Neuron (in vitro differentiated cells): Measurements from ENCODE around the gene P4HB.

Experiments
- H2AFZ ChIP-seq: one replicate; pipeline ENCODE4 v1.6.1; 2013; ENCODE audit warnings: low read depth, mild to moderate bottlenecking, inconsistent platforms, low read length, moderate library complexity
- H3K27me3 ChIP-seq: one replicate; pipeline ENCODE4 v1.6.1; 2013; ENCODE audit warnings: low read length; ENCODE audit not compliant: insufficient read depth
- H3K36me3 ChIP-seq: one replicate; pipeline ENCODE4 v1.6.1; 2013; ENCODE audit warnings: low read length; ENCODE audit not compliant: insufficient read depth
- H3K4me1 ChIP-seq: one replicate; pipeline ENCODE4 v1.6.1; 2013; ENCODE audit warnings: low read length; ENCODE audit not compliant: insufficient read depth
- H3K4me3 ChIP-seq: 2 replicates; pipeline ENCODE4 v1.5.1; 2013; ENCODE audit warnings: mild to moderate bottlenecking, low read length, moderate library complexity
- H3K9me3 ChIP-seq: one replicate; pipeline ENCODE4 v1.6.1; 2013; ENCODE audit warnings: low read length

P4HB gene

DNA sequence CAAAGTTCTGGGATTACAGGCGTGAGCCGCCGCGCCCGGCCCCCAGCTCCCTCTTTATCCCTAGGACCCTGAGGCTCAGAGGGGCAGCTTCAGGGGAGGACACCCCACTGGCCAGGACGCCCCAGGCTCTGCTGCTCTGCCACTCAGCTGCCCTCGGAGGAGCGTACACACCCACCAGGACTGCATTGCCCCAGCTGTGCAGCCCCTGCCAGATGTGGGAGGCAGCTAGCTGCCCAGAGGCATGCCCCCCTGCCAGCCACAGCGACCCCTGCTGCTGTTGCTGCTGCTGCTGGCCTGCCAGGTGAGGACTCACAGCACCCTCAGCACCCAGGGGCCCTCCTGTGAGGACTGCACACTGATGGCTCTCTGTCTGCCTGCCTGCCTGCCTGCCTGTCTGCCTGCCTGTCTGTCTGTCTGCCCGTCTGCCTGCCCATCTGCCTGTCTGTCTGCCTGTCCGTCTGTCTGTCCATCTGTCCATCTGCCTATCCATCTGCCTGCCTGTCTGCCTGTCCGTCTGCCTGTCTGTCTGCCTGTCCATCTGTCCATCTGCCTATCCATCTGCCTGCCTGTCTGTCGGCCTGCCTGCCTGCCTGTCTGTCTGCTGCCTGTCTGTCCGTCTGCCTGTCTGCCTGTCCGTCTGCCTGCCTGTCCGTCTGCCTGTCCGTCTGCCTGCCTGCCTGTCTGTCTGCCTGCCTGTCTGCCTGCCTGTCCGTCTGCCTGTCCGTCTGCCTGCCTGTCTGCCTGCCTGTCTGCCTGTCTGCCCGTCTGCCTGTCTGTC is 51.4 kb downstream of the P4HB start:
- H3K36me3 ChIP-seq = no peaks in the 10 kb centered on the region
- no peaks in the 10 kb centered on the region for H3K9me3 ChIP-seq
- H3K27me3 ChIP-seq = peaks cover 79% of the 10 kb centered on the region
- H2AFZ ChIP-seq = no peak overlapping the region
- no peak overlapping the region for H3K4me3 ChIP-seq
- H3K4me1 ChIP-seq = peaks cover 3% of the 10 kb centered on the region

DNA sequence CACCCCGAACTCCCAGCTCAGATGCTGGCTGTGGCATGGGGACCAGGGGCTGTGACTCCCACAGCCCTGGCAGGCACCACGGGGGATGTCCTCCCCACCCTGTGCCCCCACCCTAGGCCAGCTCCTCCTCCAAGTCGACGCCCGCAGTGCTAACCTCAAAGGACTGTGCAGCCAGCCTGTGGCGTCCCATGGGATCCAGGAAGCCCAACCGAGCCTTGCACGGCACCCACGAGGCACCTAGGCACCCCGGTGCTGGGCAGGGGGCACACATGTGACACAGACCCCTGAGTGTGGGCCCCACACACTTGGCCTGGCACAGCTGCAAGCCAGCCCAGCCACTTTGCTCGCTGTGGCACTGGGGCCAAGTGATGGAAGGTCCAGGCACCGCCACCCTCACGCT is 52.5 kb downstream of the P4HB start:
- Histone ChIP-seq H2AFZ (no peak overlapping the region), H3K36me3 (no peaks in the 10 kb centered on the region), H3K4me1 (peaks cover 3% of the 10 kb centered on the region), H3K27me3 (peaks cover 78% of the 10 kb centered on the region), H3K4me3 (no peak overlapping the region), H3K9me3 (no peaks in the 10 kb centered on the region)

DNA sequence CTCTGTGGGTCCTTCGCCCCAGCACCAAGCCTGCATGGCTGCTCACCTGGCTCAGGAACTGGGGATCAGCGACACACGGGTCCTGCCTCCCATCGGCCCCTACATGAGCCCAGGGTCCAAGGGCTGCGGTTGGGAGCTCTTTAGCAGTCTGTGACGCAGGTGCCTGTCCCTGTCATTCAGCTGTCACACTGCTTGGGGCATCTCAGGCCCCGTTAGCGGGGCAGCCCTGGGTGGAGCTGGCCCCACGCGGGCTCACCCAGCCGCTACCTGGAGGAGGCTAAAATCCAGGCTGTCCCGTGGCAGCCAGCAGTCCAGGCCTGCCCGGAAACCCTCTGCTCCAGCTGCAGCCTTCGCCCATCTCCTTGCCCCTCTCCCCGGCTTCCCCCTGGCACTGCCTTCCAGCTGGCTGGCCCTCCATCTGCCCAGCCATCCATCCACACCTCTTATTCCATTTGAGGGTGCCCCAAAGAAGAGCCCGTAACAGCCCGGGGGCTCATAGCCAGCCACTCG is 53.1 kb downstream of the P4HB start:
- peaks cover 3% of the 10 kb centered on the region for H3K4me1 ChIP-seq
- H3K36me3 ChIP-seq = no peaks in the 10 kb centered on the region
- peaks cover 78% of the 10 kb centered on the region for H3K27me3 ChIP-seq
- no peak overlapping the region for H2AFZ ChIP-seq
- H3K4me3 ChIP-seq = no peak overlapping the region
- no peaks in the 10 kb centered on the region for H3K9me3 ChIP-seq

DNA sequence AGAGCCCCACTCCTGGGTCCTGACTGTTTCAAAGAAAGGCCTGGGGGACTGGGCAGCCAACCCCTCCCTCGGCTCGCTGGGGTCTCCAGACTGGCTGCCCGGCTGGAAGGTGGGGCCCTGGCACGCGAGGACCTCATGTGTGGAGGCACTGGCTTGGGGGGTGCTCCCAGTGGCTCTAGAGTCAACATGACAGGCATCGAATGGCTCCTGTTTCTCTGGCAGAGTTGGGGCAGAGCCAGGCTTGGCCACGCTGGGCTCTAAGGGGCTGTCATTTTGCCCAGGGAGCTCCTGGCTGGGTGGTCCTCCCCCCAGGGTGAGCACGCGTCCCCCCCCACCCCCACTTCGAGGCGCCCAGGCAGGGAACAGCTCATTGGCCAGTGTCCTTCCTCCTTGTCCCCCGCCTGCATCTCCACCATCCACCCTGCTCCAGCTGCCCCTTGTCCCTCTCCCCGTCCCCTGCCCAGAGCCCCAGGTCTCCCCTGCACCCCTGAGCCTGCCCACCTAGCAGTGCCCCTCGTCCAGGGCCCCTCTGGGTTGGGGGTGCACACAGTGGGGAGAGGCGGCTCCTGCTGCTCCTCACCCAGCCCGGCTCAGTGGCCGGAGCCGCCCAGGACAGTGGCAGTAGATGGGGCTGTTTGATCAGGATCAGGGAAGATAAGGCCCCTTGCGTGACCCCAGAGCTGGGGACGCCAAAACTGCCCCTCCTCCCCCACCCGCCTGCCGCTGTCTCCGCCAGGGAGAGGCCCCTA is 53.7 kb downstream of the P4HB start:
- Histone ChIP-seq H3K9me3 (peaks cover 2% of the 10 kb centered on the region), H3K36me3 (no peaks in the 10 kb centered on the region), H3K27me3 (peaks cover 81% of the 10 kb centered on the region), H3K4me3 (no peak overlapping the region), H2AFZ (no peak overlapping the region), H3K4me1 (peaks cover 3% of the 10 kb centered on the region)

DNA sequence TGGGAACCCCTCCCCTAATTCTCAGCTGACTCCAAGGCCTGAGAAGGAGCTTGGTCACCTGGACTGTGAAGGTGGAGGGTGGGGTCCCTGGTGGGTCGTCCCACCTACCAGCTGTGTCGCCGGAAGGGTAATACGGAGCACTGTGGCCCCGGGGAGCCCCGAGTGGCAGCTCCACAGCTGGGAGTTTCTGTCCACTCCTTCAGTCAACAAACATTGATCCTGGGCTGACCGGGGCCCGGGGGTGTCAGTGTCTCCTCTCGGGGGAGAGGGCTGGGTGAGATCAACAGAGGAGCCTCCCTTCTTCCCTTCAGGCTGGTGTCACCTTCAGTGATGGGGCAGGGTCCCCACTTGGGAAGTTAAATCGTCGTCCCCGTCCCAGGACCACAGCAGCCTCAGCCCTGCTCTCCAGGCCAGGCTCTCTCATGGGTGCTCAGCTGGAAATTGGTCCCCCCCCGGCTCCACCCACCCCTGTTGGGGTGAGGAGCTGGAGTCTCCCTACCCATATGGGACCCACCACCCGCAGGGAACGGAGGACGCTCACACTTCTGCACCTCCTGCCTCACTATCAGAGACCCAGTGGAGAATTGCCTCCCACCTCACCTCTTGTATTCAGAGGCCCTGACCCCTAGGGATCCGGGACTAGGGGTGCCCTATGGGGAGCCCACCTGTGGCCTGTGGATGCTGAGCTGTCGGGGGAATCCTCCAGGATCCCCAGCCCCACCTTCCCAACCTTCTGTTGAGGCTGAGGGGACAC is 54.5 kb downstream of the P4HB start:
- H3K36me3 ChIP-seq = no peaks in the 10 kb centered on the region
- no peak overlapping the region for H2AFZ ChIP-seq
- H3K4me1 ChIP-seq = peaks cover 3% of the 10 kb centered on the region
- H3K9me3 ChIP-seq = peaks cover 8% of the 10 kb centered on the region
- H3K4me3 ChIP-seq = no peak overlapping the region
- peaks cover 84% of the 10 kb centered on the region for H3K27me3 ChIP-seq

DNA sequence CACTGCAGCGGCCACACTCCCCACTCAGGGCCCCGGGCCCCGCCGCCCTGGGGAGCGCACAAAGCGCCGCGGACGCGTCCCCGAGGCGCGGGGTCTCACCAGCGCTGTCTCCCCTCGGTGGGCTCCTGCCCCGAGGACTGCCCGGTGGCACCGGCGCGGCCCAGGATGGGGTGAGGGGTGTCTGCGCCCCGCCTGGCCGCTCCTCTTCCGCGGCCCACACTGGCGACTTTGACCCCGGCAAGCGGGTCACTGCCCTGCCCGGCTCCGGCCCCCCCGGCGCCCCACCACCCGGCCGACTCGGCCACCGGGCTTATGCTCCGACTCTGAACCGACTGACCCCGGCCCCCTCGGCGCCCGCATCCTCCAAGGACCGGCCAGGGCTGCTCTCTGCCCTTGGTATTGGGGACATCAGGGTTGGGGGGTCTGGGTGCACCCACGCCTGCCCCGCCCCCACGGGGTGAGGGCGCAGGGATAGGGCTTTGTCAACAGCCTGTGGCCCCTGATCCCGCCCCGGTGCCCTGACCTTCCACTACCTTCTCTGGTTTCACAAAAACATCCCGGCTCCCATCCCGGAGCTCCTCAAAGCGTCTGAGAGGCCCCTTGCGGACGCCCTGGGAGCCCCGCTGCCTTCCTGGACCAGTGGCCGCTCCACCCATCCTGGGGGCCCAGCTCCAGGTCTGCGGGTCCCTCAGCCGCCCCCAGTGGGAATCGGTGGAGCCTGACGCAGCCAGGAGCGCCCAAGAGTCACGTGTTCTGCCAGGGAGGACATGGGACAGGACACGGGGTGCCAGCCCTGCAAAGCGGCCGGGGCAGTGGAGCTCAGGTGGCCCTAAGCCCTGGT is 55.6 kb downstream of the P4HB start:
- H3K4me1 ChIP-seq = peaks cover 3% of the 10 kb centered on the region
- H3K4me3 ChIP-seq = no peak overlapping the region
- H3K36me3 ChIP-seq = no peaks in the 10 kb centered on the region
- H3K27me3 ChIP-seq = peaks cover 80% of the 10 kb centered on the region
- no peak overlapping the region for H2AFZ ChIP-seq
- peaks cover 9% of the 10 kb centered on the region for H3K9me3 ChIP-seq

DNA sequence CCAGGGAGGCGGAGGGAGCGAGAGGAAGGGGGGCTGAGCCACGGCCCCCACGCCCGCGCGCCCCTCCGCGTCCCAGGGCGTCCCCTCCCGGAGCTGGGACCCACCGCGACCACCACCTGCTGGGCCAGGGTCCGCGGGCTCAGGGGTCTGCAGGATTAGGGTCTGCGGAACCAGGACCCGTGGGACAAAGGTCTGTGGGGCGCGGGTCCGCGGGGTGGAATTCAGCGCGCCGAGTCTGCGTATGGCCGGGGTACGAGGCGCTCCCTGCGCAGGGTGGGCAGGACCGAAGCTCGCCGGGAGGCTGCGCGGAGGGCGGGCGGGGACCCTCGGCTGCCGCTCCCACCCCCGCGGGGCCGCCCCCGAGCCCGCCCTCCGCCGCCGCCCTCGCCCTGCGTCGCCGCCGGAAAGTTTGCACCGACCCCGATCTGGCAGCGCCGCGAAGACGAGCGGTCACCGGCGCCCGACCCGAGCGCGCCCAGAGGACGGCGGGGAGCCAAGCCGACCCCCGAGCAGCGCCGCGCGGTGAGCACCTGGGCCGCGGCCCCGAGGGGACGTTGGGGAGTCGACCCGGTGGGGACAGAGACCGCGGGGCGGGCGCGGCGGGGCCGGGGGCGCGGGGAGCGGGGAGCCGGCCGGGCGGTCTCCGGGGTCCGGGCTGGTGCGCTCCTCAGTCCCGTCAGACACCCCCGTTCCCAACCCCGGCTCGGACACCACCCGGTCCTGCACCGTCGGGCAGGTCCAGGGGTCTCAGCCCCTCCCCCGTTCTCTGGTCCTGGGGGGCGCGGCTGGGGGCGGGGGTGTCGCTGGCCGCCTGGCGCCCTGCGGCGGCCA is 56.4 kb downstream of the P4HB start, which contains the start of gene GCGR:
TSS of gene GCGR (plus strand) at position 423 of the 831 bp plus-strand sequence. CDS start 4,869 bp downstream, outside the sequence.
- Histone ChIP-seq H3K36me3 (no peaks in the 10 kb centered on the region), H3K9me3 (peaks cover 9% of the 10 kb centered on the region), H3K4me1 (peaks cover 3% of the 10 kb centered on the region), H2AFZ (no peak within 1 kb of the TSS), H3K27me3 (peaks cover 72% of the 10 kb centered on the region), H3K4me3 (no peak within 1 kb of the TSS)

DNA sequence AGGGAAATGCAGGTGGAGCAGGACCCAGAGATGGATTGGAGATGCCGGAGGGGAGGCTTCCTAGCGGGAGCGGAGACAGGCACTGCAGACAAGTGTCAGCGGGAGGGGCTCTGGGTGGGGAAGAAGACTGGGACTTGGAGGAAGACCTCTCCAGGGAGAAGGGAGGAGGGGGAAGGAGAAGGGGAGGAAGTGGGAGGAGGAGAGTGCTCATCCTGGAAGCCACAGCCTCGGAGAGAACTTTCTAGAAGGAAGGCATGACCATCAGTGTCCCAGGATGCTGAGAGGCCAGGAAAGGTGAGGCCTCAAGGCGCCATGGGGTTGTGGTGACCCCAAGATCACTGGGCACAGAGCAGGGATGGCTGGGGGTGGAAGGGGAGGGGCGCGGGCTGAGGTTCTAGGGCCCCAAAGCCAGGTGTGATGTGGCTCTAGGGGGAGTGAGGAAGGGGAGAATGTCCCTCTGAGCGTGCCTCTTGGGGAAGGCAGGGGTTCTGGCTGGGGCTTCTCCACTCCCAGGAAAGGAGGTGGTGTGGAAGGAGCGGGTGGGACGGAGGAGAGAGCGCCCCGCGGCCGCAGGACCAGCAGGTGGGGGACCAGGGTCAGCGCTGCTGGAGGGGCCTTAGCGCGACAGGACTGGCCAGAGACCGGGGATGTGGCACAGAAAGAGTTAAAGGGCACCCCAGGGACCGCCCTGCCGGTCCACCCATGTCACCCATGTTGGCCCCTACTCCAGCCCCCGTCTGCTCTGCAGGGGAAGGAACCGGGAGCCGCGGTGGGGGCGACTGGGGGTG is 57.3 kb downstream of the P4HB start:
- Histone ChIP-seq H2AFZ (no peak overlapping the region), H3K9me3 (peaks cover 9% of the 10 kb centered on the region), H3K36me3 (no peaks in the 10 kb centered on the region), H3K4me1 (peaks cover 3% of the 10 kb centered on the region), H3K4me3 (no peak overlapping the region), H3K27me3 (peaks cover 65% of the 10 kb centered on the region)

DNA sequence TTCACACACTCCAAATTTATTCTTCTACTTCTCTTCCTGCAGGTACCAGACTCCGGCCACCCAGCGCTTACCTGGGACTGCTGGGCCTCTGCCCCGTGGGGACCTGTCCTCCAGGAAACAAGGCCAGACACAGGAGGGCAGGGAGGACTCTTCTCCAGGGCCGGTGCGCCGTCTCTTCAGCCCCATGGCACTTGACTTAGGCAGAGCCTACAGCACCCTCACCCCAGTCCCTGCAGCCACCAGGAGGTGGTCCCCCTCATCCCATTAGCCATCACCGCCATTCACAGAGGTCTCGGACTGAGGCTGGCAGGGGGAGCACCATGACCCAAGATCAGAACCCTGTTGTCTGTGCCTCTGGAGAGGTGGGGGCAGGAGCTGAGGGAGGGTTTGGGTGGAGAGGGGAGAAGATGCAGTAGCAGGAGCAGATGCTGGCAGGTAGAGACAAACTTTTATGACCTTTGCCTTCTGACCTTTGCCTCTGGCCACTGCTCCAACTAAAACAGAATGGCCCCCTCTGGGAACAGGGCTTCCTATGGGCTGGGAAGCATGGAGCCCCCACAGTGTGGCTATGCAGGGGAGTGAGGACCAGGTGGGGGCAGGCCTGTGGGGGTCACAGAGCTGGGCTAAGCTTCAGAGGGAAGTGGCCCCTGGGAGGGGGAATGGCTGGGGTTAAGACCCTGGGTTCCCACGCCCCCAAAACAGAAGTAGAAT is 58.1 kb downstream of the P4HB start:
- H3K36me3 ChIP-seq = no peaks in the 10 kb centered on the region
- peaks cover 9% of the 10 kb centered on the region for H3K9me3 ChIP-seq
- peaks cover 3% of the 10 kb centered on the region for H3K4me1 ChIP-seq
- H3K4me3 ChIP-seq = no peak overlapping the region
- peaks cover 57% of the 10 kb centered on the region for H3K27me3 ChIP-seq
- no peak overlapping the region for H2AFZ ChIP-seq

DNA sequence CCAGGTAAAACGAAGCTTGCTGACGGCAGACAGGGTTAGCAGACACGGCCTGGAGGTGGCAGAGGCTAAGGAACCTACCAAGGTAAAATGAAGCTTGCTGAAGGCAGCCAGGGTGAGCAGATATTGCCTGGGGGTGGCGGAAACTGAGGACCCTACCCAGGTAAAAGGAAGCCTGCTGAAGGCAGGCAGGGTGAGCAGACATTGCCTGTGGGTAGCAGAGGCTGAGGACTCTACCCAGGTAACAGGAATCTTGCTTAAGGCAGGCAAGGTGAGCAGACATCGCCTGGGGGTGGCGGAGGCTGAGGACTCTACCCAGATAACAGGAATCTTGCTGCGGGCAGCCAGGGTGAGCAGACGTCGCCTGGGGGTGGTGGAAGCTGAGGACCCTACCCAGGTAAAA is 59.0 kb downstream of the P4HB start:
- no peak overlapping the region for H2AFZ ChIP-seq
- H3K4me1 ChIP-seq = peaks cover 3% of the 10 kb centered on the region
- peaks cover 48% of the 10 kb centered on the region for H3K27me3 ChIP-seq
- H3K4me3 ChIP-seq = no peak overlapping the region
- no peaks in the 10 kb centered on the region for H3K36me3 ChIP-seq
- H3K9me3 ChIP-seq = peaks cover 9% of the 10 kb centered on the region

DNA sequence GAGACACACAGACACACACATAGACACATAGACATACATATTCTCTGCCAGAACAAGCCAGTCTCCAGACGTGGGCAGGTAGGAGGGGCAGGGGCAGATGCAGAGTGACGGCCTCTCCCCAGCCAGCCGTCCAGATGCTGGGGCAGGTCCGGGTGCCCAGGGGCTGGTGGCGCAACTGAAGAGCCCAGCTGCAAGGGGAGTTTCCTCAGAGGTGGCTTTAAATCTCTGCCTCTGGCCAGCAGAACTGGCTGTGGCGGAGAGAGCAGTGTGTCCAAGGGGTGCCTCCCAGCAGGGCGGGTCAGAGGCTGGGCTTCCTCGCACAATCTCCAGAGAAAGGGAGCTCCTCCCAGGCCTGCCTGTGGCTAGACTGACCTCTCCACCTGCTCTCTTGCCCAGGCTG is 65.8 kb downstream of the P4HB start:
- H3K9me3 ChIP-seq = no peaks in the 10 kb centered on the region
- no peaks in the 10 kb centered on the region for H3K27me3 ChIP-seq
- H2AFZ ChIP-seq = no peak overlapping the region
- H3K36me3 ChIP-seq = no peaks in the 10 kb centered on the region
- no peak overlapping the region for H3K4me3 ChIP-seq
- H3K4me1 ChIP-seq = no peaks in the 10 kb centered on the region
